K562 (cell line): ENCODE results near the gene RABGAP1L. TPM values are rescaled to one million over a fixed set of nuclear protein-coding genes. Genes with fewer than 3 reads are reported as not detected.

ENCODE experiments used
- ARID1B ChIP-seq: fragments of 450-650 bp; IDR thresholded peaks from 2 replicates; pipeline ENCODE4 v1.6.1; 2016; ENCODE audit warnings: antibody characterized with exemption, mild to moderate bottlenecking, inconsistent platforms
- BRD9 ChIP-seq: fragments of 450-650 bp; IDR thresholded peaks from 2 replicates; pipeline ENCODE4 v1.6.1; 2018; ENCODE audit warnings: low read depth; ENCODE audit not compliant: partially characterized antibody
- BRF1 ChIP-seq: IDR thresholded peaks from 3 replicates; pipeline ENCODE4 v1.6.1; 2011; ENCODE audit warnings: borderline replicate concordance, mild to moderate bottlenecking; ENCODE audit not compliant: insufficient read length; ENCODE audit errors: extremely low read depth
- HEY1 ChIP-seq: fragments of 250-450 bp; sonication (Bioruptor Pico); IDR thresholded peaks from 2 replicates; pipeline ENCODE4 v1.5.0; 2020; ENCODE audit warnings: mild to moderate bottlenecking, moderate library complexity, borderline replicate concordance
- HSF4 ChIP-seq: fragments of 250-450 bp; sonication (Bioruptor Pico); IDR thresholded peaks from 2 replicates; pipeline ENCODE4 v2.1.2; 2022; ENCODE audit warnings: mild to moderate bottlenecking, moderate library complexity, borderline replicate concordance
- KAT2B ChIP-seq: IDR thresholded peaks from one replicate; pipeline ENCODE4 v1.6.1; 2012; ENCODE audit warnings: low read depth, mild to moderate bottlenecking, control low read depth, inconsistent platforms, low read length, moderate library complexity
- MAFF ChIP-seq: IDR thresholded peaks from 2 replicates; pipeline ENCODE4 v1.6.1; 2012; ENCODE audit warnings: low read length, improper control_type of control experiment
- NFE2L1 ChIP-seq: fragments of 450-650 bp; IDR thresholded peaks from 2 replicates; pipeline ENCODE4 v1.6.1; 2016; ENCODE audit warnings: missing genetic modification characterization, low read depth, mild to moderate bottlenecking, missing compliant biosample characterization, moderate library complexity, borderline replicate concordance
- RBM22 ChIP-seq: fragments of 200-400 bp; formaldehyde crosslinking; IDR thresholded peaks from 2 replicates; pipeline ENCODE4 v1.6.1; 2018; ENCODE audit warnings: low read length, low read depth; ENCODE audit not compliant: poor library complexity, severe bottlenecking
- RNF219 ChIP-seq: fragments of 250-450 bp; sonication (Bioruptor Pico); IDR thresholded peaks from 2 replicates; pipeline ENCODE4 v1.5.0; 2022; ENCODE audit warnings: mild to moderate bottlenecking
- ZNF316 ChIP-seq: fragments of 450-650 bp; IDR thresholded peaks from 2 replicates; pipeline ENCODE4 v1.6.1; 2016
- ZNF75A ChIP-seq: fragments of 450-650 bp; formaldehyde crosslinking; IDR thresholded peaks from 2 replicates; pipeline ENCODE4 v1.4.0; 2020; ENCODE audit warnings: mild to moderate bottlenecking
- ZZZ3 ChIP-seq: fragments of 450-650 bp; IDR thresholded peaks from 2 replicates; pipeline ENCODE4 v1.6.1; 2016; ENCODE audit warnings: antibody characterized with exemption, mild to moderate bottlenecking, moderate library complexity
- polyA plus RNA-seq, 8 experiments: library from polyadenylated mRNA; depleted of rRNA in 4 of 8; stranded (reverse) in 5 of 8; unstranded in 3 of 8; fragments of >200 nt; fragmentation: Nextera tagmentation in 2 of 8; fragmentation: Illumina TruSeq in 1 of 8; extraction: Ambion mirVana in 2 of 8; extraction: Trizol in 1 of 8; gene quantifications; 2 replicates each; pipeline versions ENCODE4 v1.2.1 to v1.2.3, GENCODE V29; 2011 to 2014; ENCODE audit warnings: inconsistent platforms in 1 of 8, missing spikeins in 1 of 8
- total RNA-seq, 7 experiments: library from RNA; depleted of rRNA in 6 of 7; stranded (reverse); fragments of >200 nt in 6 of 7; fragmentation: Illumina TruSeq in 2 of 7; extraction: Trizol in 2 of 7; gene quantifications; 2 replicates each; pipeline versions ENCODE4 v1.2.1 to v1.2.3, GENCODE V29; 2011 to 2021; ENCODE audit warnings: low replicate concordance in 1 of 7
- TF ChIP-seq, protein P1 (sequence below): fragments of 450-650 bp; IDR thresholded peaks from 2 replicates; pipeline ENCODE4 v1.6.1; 2016; ENCODE audit warnings: mild to moderate bottlenecking, moderate library complexity
- TF ChIP-seq, protein P2 (sequence below): sonication (generic); formaldehyde crosslinking; IDR thresholded peaks from 2 replicates; pipeline ENCODE4 v1.8.1; 2023; ENCODE audit warnings: mild to moderate bottlenecking, missing genetic modification reagents, moderate library complexity

The RABGAP1L gene
- total and polyA plus RNA-seq, 9 of the 15 experiments (the other 6 are each of a cell fraction or from before 2014, with no cell fraction given) = 16.5 to 44.9 (median 26.7) TPM

- TF ChIP-seq, protein P1, sequence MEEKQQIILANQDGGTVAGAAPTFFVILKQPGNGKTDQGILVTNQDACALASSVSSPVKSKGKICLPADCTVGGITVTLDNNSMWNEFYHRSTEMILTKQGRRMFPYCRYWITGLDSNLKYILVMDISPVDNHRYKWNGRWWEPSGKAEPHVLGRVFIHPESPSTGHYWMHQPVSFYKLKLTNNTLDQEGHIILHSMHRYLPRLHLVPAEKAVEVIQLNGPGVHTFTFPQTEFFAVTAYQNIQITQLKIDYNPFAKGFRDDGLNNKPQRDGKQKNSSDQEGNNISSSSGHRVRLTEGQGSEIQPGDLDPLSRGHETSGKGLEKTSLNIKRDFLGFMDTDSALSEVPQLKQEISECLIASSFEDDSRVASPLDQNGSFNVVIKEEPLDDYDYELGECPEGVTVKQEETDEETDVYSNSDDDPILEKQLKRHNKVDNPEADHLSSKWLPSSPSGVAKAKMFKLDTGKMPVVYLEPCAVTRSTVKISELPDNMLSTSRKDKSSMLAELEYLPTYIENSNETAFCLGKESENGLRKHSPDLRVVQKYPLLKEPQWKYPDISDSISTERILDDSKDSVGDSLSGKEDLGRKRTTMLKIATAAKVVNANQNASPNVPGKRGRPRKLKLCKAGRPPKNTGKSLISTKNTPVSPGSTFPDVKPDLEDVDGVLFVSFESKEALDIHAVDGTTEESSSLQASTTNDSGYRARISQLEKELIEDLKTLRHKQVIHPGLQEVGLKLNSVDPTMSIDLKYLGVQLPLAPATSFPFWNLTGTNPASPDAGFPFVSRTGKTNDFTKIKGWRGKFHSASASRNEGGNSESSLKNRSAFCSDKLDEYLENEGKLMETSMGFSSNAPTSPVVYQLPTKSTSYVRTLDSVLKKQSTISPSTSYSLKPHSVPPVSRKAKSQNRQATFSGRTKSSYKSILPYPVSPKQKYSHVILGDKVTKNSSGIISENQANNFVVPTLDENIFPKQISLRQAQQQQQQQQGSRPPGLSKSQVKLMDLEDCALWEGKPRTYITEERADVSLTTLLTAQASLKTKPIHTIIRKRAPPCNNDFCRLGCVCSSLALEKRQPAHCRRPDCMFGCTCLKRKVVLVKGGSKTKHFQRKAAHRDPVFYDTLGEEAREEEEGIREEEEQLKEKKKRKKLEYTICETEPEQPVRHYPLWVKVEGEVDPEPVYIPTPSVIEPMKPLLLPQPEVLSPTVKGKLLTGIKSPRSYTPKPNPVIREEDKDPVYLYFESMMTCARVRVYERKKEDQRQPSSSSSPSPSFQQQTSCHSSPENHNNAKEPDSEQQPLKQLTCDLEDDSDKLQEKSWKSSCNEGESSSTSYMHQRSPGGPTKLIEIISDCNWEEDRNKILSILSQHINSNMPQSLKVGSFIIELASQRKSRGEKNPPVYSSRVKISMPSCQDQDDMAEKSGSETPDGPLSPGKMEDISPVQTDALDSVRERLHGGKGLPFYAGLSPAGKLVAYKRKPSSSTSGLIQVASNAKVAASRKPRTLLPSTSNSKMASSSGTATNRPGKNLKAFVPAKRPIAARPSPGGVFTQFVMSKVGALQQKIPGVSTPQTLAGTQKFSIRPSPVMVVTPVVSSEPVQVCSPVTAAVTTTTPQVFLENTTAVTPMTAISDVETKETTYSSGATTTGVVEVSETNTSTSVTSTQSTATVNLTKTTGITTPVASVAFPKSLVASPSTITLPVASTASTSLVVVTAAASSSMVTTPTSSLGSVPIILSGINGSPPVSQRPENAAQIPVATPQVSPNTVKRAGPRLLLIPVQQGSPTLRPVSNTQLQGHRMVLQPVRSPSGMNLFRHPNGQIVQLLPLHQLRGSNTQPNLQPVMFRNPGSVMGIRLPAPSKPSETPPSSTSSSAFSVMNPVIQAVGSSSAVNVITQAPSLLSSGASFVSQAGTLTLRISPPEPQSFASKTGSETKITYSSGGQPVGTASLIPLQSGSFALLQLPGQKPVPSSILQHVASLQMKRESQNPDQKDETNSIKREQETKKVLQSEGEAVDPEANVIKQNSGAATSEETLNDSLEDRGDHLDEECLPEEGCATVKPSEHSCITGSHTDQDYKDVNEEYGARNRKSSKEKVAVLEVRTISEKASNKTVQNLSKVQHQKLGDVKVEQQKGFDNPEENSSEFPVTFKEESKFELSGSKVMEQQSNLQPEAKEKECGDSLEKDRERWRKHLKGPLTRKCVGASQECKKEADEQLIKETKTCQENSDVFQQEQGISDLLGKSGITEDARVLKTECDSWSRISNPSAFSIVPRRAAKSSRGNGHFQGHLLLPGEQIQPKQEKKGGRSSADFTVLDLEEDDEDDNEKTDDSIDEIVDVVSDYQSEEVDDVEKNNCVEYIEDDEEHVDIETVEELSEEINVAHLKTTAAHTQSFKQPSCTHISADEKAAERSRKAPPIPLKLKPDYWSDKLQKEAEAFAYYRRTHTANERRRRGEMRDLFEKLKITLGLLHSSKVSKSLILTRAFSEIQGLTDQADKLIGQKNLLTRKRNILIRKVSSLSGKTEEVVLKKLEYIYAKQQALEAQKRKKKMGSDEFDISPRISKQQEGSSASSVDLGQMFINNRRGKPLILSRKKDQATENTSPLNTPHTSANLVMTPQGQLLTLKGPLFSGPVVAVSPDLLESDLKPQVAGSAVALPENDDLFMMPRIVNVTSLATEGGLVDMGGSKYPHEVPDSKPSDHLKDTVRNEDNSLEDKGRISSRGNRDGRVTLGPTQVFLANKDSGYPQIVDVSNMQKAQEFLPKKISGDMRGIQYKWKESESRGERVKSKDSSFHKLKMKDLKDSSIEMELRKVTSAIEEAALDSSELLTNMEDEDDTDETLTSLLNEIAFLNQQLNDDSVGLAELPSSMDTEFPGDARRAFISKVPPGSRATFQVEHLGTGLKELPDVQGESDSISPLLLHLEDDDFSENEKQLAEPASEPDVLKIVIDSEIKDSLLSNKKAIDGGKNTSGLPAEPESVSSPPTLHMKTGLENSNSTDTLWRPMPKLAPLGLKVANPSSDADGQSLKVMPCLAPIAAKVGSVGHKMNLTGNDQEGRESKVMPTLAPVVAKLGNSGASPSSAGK = no peak
- no peak for TF ChIP-seq HEY1 (CRISPR knock-in tag)
- TF ChIP-seq, protein P2, sequence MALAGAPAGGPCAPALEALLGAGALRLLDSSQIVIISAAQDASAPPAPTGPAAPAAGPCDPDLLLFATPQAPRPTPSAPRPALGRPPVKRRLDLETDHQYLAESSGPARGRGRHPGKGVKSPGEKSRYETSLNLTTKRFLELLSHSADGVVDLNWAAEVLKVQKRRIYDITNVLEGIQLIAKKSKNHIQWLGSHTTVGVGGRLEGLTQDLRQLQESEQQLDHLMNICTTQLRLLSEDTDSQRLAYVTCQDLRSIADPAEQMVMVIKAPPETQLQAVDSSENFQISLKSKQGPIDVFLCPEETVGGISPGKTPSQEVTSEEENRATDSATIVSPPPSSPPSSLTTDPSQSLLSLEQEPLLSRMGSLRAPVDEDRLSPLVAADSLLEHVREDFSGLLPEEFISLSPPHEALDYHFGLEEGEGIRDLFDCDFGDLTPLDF = no peak
- TF ChIP-seq ARID1B = peak; percentile 30; the same call in 1 of the 2 replicates
- no peak for TF ChIP-seq RNF219 (CRISPR knock-in tag)
- no peak for TF ChIP-seq BRD9
- no peak for TF ChIP-seq ZZZ3
- peak; percentile 77 for TF ChIP-seq NFE2L1 (tag)
- no peak for TF ChIP-seq HSF4 (CRISPR knock-in tag)
- TF ChIP-seq ZNF75A (CRISPR knock-in tag) = no peak
- no peak for TF ChIP-seq BRF1
- TF ChIP-seq RBM22 = no peak
- TF ChIP-seq MAFF = peak; percentile 68; the same call in 1 of the 2 replicates
- TF ChIP-seq ZNF316 = peak; percentile 69
- TF ChIP-seq KAT2B = no peak
Measured at GRCh38 chr1:174198202-174198601, 38.9 kb downstream of the RABGAP1L start (continued).
